Right cardiac atrium (tissue), 5 donors: ENCODE measurements around the gene ZFP37. TPM values are rescaled to one million over a fixed set of nuclear protein-coding genes. Genes with fewer than 3 reads are reported as not detected.

Source experiments
- polyA plus RNA-seq: library from polyadenylated mRNA; stranded (reverse); fragments of 200-250 nt; gene quantifications from one replicate; pipeline ENCODE4 v1.2.3, GENCODE V29; 2013
- total RNA-seq, 4 donors: library from RNA; stranded (reverse); fragmentation: NEBNext Ultra II Directional; extraction: Animal tissue kit (Norgen Biotek cat#: 25700); gene quantifications; one replicate each; pipeline ENCODE4 v1.2.1, GENCODE V29; 2021
- donor health status: healthy with polysubstance abuse.
- donor health status: DM: no; HTN: yes; CAD: no.
- donor health status: DM: no; HTN: no; CAD: no.
- donor health status: DM: no; HTN: yes; CAD: no; lungs with severe emphysema.
- donor health status: DM: yes; HTN: yes; CAD: no.

The ZFP37 gene
- total and polyA plus RNA-seq, 5 donors, result 0.93 to 2.6 (median 2.4) TPM

Other genes starting within 250 kb of the ZFP37 start
- gene SLC46A2, start 165.8 kb downstream of the ZFP37 start, total RNA-seq, result not detected
- 0.02 TPM for gene SLC46A2, start 165.8 kb downstream of the ZFP37 start, polyA plus RNA-seq
- gene ZNF883, start 44.5 kb downstream of the ZFP37 start, total RNA-seq, result 10 to 100 TPM in 1 of 4 donors, 1 to 10 TPM in 3; 6.3 to 11.9 (median 7.0) TPM
- gene ZNF883, start 44.5 kb downstream of the ZFP37 start, polyA plus RNA-seq, result 8.3 TPM
- 10 to 100 TPM in 3 of 4 donors, 1 to 10 TPM in 1; 8.8 to 10.9 (median 10.1) TPM for gene SLC31A2, start 94.3 kb upstream of the ZFP37 start, total RNA-seq
- gene SLC31A2, start 94.3 kb upstream of the ZFP37 start, polyA plus RNA-seq, result 11.4 TPM
- gene FKBP15, start 164.6 kb upstream of the ZFP37 start, total RNA-seq, result 10 to 100 TPM; 19.5 to 21.2 (median 20.1) TPM
- 11.0 TPM for gene FKBP15, start 164.6 kb upstream of the ZFP37 start, polyA plus RNA-seq
- gene SLC31A1, start 164.8 kb upstream of the ZFP37 start, total RNA-seq, result 10 to 100 TPM; 11.4 to 20.7 (median 13.7) TPM
- 6.0 TPM for gene SLC31A1, start 164.8 kb upstream of the ZFP37 start, polyA plus RNA-seq
- gene CDC26, start 218.8 kb upstream of the ZFP37 start, total RNA-seq, result 10 to 100 TPM; 29.0 to 39.1 (median 37.0) TPM
- gene CDC26, start 218.8 kb upstream of the ZFP37 start, polyA plus RNA-seq, result 50.0 TPM
- gene PRPF4, start 218.9 kb upstream of the ZFP37 start, total RNA-seq, result 10 to 100 TPM; 10.0 to 12.8 (median 10.7) TPM
- gene PRPF4, start 218.9 kb upstream of the ZFP37 start, polyA plus RNA-seq, result 7.0 TPM
- not detected for gene RNF183, start 246.7 kb upstream of the ZFP37 start, total RNA-seq
- gene RNF183, start 246.7 kb upstream of the ZFP37 start, polyA plus RNA-seq, result not detected